GM18951 (cell line): ENCODE data around the gene VRK3.
"Not testable (repeated sequence)": the region's sequence is repeated elsewhere in the genome, so short reads cannot be mapped to it uniquely, and the experiment has no call there.

Experiments used
- POLR2A ChIP-seq: IDR thresholded peaks from 4 replicates; pipeline ENCODE4 v1.6.1; 2011; ENCODE audit warnings: mild to moderate bottlenecking; ENCODE audit not compliant: insufficient read length, insufficient read depth; ENCODE audit errors: extremely low read depth
- in situ Hi-C: fragments of 300-500 bp; cut with MboI; formaldehyde crosslinking; loops from one replicate; pipeline ENCODE4 v1.12.0; 2022; ENCODE audit warnings: low sequenced_read_pairs, mixed read lengths, inconsistent platforms; ENCODE audit not compliant: unreplicated experiment

VRK3 gene

GRCh38 chr19:49952479-49952836 is 72.7 kb downstream of the VRK3 start:
- in situ Hi-C loops: no loop called here
- no peak for TF ChIP-seq POLR2A

- in situ Hi-C loops: no loop called here
These were observed 73.2 kb downstream of the VRK3 start for GRCh38 chr19:49951806-49952478.

GRCh38 chr19:49950956-49951526 is 74.1 kb downstream of the VRK3 start:
- TF ChIP-seq POLR2A: no peak
- in situ Hi-C loops: no loop called here

More at GRCh38 chr19:49951806-49952478, 73.2 kb downstream of the VRK3 start:
- no peak for TF ChIP-seq POLR2A

- in situ Hi-C loops: no loop called here
- no peak for TF ChIP-seq POLR2A
These were observed 74.6 kb downstream of the VRK3 start for GRCh38 chr19:49950590-49950948.

GRCh38 chr19:49949742-49950589 is 75.2 kb downstream of the VRK3 start:
- TF ChIP-seq POLR2A: no peak
- in situ Hi-C loops: no loop called here

GRCh38 chr19:49946415-49946814 is 78.8 kb downstream of the VRK3 start:
- in situ Hi-C loops: no loop called here
- no peak for TF ChIP-seq POLR2A

GRCh38 chr19:49944567-49944966 is 80.6 kb downstream of the VRK3 start:
- in situ Hi-C loops: not testable (repeated sequence)

- in situ Hi-C loops: no loop called here
- no peak for TF ChIP-seq POLR2A
These were observed 84.7 kb downstream of the VRK3 start for GRCh38 chr19:49940482-49940791.

GRCh38 chr19:49939721-49940481 is 85.3 kb downstream of the VRK3 start:
- in situ Hi-C loops: no loop called here
- no peak for TF ChIP-seq POLR2A

- in situ Hi-C loops: no loop called here
- no peak for TF ChIP-seq POLR2A
These were observed 86.5 kb downstream of the VRK3 start for GRCh38 chr19:49938662-49939061.

GRCh38 chr19:49937750-49938381 is 87.3 kb downstream of the VRK3 start:
- in situ Hi-C loops: no loop called here
- TF ChIP-seq POLR2A: no peak

- TF ChIP-seq POLR2A: no peak
- in situ Hi-C loops: no loop called here
These were observed 88.6 kb downstream of the VRK3 start for GRCh38 chr19:49936549-49936948.

GRCh38 chr19:49933643-49934042 is 91.5 kb downstream of the VRK3 start:
- no peak for TF ChIP-seq POLR2A
- in situ Hi-C loops: no loop called here

GRCh38 chr19:49932731-49933131 is 92.4 kb downstream of the VRK3 start:
- no peak for TF ChIP-seq POLR2A
- in situ Hi-C loops: no loop called here
